GM21717 (cell line): ENCODE data around the gene MSMP.
A peak's percentile ranks its signal among the peaks of the same experiment; 100 is the strongest.

Source experiments
- ATAC-seq: cut with Tn5 transposase; IDR thresholded peaks from one replicate; pipeline ENCODE4 v1.9.1; 2021; ENCODE audit warnings: mild to moderate bottlenecking, moderate library complexity; ENCODE audit not compliant: unreplicated experiment

MSMP gene

GRCh38 chr9:35771534-35771933, 17.5 kb upstream of the MSMP start:
- no peak for ATAC-seq

- ATAC-seq: no peak
These were observed 17.0 kb upstream of the MSMP start for GRCh38 chr9:35771075-35771433.

DNA sequence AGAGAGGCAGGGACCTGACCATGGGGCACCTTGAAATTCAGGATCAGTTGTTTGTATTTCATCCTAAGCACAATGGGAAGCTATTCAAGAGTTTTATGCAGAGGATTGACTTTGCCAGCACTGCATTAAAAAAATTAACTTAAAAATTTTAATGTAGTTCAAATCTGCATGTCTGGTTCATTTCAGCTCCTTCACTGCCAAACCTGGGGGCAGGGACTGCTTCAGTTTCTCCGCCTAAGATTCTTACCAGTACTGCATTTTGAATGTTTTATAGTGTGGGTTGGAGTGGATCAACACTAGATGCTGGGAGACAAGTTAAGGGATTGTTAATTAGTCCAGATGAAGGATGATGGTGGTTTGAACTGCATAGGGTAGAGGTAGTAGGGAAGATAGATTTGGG, 15.7 kb upstream of the MSMP start:
- ATAC-seq: no peak

DNA sequence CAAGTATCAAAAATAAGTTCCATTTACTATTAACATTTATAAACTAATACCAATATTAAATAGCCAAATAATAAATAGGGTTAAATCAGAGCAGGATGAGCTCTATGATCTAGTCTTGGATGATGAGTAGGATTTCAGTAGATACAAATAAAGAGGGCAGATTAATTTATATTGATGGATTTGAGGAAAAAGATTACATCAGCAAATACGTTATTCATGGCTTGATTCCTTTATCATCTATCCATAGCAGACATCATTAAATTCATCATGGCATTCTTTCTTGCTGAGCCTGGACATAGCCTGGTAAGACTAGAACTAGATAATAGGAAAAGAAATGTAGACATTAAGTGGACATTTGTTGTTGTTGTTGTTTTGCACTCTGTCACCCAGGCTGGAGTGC, 13.4 kb upstream of the MSMP start:
- ATAC-seq: no peak

GRCh38 chr9:35766997-35767396, 12.9 kb upstream of the MSMP start:
- ATAC-seq: no peak

DNA sequence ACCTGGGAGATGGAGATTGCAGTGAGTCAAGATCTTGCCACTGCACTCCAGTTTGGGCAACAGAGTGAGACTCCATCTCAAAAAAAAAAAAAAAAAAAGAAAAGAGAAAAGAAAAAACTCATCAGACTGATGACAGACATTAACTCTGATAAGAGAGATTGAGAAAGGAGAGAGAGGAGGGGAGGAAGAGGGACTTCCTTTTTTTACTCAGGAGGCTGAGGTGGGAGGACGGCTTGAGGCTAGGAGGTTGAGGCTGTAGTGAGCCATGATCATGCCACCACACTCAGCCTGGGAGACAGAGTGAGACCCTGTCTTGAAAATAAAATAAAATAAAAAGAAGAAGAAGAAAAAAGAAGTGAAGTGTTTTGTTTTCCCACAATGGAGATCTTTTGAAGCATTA, 9.7 kb upstream of the MSMP start:
- no peak for ATAC-seq

DNA sequence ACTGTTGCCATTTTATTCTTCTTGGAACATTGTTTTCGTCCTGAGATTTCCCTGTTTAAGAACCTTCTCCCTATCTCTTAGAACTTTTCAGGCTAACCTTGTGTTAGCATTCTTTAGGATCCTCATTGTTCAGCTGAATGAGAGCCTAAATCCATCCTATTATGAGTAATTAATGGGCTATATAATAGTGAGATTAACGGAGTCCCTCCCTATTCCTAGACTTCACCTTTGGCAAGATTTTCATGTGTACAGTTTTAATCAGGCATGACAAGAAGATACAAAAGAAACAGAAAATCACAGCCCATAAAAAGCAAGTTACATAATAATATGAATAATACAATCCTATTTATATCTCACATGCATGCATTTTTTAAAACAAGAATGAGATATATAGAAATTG, 9.1 kb upstream of the MSMP start:
- ATAC-seq: no peak

GRCh38 chr9:35760651-35761050, 6.6 kb upstream of the MSMP start:
- ATAC-seq: no peak

DNA sequence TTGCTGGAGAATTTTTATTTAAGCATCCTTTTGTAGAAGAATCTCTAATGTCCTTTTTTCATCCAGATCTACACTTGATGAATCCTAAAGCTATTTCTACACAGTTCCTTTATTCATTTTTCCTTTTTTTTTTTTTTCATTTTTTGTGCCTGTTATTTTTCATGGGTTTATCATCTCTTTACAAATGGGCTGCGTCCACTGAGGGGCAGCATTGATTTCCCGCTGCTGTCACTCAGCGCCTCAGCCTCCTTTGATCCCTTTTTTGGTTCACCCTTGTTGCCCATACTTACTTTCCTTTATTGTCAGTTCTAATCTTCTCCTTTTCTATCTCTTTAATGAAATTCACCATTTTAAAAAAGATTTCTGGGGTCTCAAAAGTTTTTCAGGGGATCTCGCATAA, 5.7 kb upstream of the MSMP start:
- no peak for ATAC-seq

DNA sequence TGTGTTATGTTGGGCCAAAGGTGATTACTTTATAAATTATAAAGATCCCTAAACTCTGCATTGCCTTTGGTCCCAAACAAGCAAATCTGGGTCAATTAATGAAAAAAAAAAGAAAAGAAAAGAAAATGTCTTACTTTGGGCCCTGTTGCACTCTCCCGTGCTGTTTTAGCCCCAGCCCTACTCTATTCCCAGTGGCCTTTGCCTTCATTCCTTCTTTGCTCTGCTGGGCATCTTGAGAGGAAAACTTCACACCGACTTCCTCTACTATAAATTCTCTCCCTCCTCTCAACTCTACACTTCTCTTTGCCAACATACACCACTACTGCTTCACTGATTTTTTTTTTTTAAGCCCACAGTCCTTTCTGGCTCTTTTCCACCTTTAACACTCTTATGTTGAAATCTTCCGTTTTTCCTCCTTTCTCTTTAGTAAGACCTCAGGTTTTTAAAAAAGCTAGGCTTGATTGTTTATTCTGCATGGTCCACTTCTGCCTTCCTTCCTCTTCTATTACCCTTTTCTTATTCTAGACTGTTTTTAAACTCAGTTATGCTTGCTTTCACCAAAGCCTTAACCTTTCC, 4.5 kb upstream of the MSMP start:
- ATAC-seq: no peak

- no peak for ATAC-seq
These were observed 3.8 kb upstream of the MSMP start for GRCh38 chr9:35757892-35758275.

GRCh38 chr9:35757226-35757891, 3.3 kb upstream of the MSMP start:
- peak; percentile 50 for ATAC-seq

GRCh38 chr9:35756275-35757225, 2.5 kb upstream of the MSMP start:
- ATAC-seq: peak; percentile 48

DNA sequence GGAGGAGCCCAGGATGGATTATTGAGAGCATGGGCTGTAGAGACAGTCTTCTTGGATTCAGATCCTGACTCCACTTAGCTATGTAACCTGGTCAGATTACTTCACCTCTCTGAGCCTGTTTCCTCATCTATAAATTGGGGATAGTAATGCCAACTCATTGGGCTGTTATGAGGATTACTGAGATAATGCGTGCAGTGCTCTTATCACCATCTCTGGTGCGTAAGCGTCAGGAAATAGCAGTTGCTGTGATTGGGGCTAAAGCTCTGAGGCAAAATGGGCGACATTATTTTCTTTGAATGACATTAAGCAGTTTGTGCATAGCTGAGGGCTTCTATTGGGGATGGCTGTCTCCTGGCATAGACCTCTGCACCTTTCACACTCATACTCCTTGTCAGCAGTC, 995 bp upstream of the MSMP start:
- ATAC-seq: no peak

DNA sequence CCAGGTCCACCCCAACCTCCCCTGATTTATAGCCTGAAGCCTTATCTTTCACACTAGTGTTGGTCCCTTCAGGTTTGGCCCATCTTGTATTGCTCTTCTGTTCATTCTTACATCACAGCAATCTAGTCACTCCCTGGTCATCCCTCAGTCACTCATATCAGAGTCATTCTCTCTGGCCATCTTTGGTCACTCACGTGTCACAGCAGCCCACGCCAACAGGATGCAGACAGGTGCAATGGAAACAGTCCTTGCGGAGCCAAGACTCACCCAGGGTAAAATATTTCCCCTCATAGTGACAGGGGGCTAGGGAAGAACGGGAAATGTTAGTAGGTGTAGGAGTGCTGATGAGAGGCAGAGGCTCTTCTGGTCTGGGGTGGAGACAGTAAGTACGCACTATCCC, 610 bp downstream of the MSMP start:
- no peak for ATAC-seq

DNA sequence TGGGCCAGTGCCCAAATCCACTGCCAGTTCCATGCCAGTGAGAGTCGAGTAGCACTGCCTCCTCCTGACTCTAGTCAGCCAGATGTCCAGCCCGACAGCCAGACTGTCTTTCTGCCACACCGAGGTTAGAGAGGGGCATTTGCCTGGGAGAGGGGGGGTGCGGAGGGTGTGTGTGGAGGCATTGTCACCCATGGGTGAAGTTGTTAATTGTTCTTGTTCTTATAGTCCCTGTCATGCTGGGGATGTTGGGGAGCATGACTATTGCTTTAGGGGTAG, 3.9 kb downstream of the MSMP start:
- ATAC-seq: no peak

DNA sequence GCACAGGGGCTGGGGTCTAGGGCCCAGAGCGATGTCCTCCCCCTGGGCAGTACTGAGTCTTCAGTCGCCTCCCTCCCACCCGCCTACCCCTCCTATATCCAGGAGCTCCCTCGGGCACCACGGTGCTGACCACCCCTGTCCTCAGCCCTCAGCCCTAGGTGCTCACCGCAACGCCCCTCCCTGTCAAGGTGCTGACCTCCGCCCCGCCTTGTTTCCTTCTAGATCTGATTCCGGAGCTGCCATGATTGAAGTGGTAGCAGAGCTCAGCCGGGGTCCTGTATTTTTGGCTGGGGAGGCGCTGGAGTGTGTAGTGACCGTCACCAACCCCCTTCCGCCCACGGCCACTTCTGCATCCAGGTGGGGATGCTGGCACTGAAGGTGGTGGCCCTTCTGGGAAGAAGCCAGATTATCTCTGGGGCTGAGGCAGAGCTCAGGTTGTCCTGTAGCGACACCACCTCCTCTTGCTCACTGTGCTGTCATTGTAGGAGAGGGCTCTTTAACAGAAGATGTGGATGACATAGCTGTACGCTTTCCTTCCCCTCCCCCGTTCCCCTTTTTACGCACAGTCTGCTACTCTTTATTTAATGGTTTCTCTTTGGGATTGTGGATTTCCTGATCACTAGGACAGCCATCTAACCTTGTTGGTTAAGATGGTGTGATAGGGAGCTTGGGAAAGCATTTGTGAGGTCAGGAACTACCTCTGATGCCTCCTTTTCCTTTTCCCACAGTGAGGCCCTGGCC, 4.4 kb downstream of the MSMP start:
- ATAC-seq: peak; percentile 24

DNA sequence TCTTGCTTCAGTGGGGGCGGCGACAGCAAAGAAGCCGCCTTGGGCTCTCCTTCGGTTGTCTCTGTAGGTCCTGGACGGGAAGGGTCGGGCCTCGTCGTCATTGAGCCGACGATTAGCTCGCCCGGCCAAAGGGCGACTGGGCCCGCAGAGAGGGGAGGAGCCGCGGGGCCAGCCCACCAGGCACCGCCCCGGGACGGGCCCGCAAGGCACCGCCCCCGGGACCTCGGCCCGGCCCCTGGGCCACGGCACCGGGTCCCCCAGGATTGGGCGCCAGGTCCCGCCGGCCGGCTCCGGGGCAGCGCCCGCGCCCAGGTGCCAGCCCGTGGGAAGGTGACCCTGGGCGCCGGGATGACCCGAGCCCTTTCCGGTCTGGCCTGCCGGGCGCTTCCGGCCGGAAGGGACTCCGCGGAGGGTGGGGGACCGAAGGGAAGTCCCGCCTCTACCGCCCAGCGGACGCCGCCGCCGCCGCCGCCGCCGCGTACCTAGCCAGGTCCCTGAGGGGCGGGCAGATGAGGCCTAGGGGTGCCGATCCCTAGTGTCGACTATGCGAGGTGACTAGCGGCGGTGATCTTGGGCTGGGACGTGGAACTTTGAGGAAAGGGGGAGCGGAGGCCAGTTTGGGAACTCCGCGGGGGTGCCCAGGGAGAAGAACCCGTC, 5.1 kb downstream of the MSMP start, which contains the start of the genes GBA2 and RGP1:
Gene GBA2, minus strand, starts transcription at position 371 of the 657 bp plus-strand sequence. CDS start 524 bp downstream, outside the sequence.
Gene RGP1, plus strand, starts transcription at position 430 of the 657 bp plus-strand sequence. CDS start 469 bp downstream, outside the sequence.
- ATAC-seq: peak; percentile 71

GRCh38 chr9:35748242-35748857, 5.7 kb downstream of the MSMP start:
- ATAC-seq: no peak

DNA sequence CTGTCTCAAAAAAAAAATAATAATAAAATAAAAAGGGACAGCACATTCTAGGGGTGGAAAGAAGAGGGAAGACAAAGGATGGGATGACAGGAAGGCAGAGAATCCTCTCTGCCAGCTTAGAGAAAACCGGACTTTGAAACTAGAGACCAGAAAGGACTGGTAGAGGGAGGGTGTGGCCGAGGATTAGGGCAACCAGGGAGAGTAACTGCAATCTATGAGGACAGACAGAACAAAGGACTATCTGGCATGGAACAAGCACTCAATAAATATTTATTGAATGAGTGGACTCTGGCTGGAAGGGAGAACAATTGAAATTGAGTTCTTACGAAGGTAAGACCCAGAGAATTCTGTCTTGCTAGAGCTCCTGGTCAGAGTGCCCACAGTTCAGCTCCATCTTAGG, 7.5 kb downstream of the MSMP start:
- no peak for ATAC-seq
